GM12873 (cell line): ENCODE results near the gene SPACDR.

ENCODE experiments used
- TF ChIP-seq, protein P1 (sequence below): IDR thresholded peaks from 2 replicates; pipeline ENCODE4 v1.5.1; 2012; ENCODE audit warnings: low read depth, mild to moderate bottlenecking, moderate library complexity, low read length, control low read depth; ENCODE audit not compliant: insufficient read depth; ENCODE audit errors: missing control alignments

The SPACDR gene, protein sequence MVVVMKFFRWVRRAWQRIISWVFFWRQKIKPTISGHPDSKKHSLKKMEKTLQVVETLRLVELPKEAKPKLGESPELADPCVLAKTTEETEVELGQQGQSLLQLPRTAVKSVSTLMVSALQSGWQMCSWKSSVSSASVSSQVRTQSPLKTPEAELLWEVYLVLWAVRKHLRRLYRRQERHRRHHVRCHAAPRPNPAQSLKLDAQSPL

DNA sequence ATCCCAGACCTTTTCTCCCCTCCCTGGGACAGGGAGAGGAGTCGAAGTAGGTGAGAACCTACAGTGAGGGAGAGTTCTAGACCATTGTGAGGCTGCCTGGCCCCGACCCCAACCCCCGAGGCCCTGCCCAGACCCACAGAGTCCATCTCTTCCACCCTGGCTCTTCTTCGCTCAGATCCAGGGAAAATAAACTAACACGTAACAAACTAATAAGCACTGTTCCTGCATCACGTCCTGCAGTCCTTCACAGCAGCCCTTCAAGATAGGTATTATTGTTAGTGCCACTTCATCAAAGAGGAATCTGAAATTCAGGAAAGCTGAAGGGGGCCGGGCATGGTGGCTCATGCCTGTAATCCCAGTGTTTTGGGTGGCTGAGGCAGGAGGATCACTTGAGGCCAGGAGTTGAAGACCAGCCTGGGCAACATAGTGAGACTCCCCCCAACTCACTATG is at the start of gene SPACDR:
TSS of gene SPACDR (minus strand) at position 51 of the 451 bp plus-strand sequence. CDS start 235 bp downstream, outside the sequence.
- TF ChIP-seq, protein P1, sequence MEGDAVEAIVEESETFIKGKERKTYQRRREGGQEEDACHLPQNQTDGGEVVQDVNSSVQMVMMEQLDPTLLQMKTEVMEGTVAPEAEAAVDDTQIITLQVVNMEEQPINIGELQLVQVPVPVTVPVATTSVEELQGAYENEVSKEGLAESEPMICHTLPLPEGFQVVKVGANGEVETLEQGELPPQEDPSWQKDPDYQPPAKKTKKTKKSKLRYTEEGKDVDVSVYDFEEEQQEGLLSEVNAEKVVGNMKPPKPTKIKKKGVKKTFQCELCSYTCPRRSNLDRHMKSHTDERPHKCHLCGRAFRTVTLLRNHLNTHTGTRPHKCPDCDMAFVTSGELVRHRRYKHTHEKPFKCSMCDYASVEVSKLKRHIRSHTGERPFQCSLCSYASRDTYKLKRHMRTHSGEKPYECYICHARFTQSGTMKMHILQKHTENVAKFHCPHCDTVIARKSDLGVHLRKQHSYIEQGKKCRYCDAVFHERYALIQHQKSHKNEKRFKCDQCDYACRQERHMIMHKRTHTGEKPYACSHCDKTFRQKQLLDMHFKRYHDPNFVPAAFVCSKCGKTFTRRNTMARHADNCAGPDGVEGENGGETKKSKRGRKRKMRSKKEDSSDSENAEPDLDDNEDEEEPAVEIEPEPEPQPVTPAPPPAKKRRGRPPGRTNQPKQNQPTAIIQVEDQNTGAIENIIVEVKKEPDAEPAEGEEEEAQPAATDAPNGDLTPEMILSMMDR = no peak

DNA sequence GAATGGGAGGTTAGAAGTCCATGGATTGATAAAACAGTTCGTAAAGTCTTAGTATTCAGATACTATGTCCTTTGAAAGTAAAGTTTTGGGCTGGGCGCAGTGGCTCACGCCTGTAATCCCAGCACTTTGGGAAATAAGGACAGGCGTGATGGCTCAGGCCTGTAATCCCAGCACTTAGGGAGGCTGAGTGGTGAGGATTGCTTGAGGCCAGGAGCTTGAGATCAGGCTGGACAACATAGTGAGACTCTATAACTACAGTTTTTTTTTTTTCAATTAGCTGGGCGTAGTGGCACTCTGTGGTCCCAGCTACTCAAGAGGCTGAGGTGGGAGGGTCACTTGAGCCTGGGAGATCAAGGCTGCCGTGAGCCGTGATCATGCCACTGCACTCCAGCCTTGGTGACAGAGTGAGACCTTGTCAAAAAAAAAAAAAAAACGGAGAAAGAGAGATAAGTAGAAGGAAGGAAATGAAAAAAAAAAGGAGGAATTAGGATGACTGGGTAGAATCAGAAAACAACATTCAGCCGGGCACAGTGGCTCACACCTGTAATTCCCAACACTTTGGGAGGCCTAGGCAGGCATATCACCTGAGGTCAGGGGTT is 49.3 kb upstream of the SPACDR start:
- TF ChIP-seq, protein P1 = no peak

DNA sequence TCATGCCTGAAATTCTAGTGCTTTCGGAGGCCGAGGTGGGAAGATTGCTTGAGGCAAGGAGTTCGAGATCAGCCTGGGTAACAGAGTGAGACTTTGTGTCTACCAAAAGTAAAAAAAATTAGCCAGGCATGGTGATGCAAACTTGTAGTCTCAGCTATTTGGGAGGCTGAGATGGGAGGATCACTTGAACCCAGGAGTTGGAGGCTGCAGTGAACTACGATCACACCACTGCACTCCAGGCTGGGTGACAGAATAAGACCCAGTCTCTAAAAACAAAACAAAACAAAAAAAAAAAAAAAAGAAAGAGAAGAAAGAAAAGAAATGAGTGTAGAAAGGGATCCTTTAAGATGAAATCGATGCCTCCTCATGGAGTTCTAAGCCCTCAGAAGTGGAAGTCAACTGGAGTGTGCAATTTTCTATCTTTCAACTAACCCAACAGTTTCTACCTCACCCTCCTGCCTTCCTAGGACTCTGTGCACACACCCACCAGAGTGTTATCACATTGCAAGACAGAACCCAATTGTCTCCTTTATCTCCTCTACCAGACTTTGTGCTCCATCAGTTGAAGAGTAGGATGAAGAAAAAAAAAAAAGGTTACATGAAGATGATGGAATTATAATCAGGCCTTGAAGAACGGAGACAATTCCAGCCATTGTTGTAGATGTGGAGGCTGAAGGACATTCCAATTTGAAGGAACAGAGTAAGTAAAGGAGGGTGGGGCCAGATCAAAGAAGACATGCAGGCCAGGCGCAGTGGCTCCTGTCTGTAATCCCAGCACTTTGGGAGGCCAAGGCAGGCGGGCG is 46.6 kb upstream of the SPACDR start:
- TF ChIP-seq, protein P1 = no peak

DNA sequence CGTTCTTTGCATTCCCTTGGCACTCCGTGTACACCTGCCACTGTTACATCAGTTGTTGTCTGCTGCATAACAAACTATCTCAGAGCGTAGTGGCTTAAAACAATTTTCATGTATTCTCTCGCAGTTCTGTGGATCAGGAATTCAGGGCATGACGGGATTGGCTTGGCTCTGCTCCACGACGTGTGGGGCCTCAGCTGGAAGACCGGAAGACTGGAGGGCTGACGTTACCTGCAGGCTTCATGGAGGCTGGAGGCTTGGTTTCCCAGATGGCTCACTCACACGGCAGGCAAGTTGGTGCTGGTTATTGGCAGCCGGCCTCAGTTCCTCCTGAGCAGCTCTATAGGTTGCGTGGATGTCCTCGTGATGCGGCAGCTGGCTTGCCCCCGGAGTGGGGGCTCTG is 45.2 kb upstream of the SPACDR start:
- TF ChIP-seq, protein P1 = no peak

DNA sequence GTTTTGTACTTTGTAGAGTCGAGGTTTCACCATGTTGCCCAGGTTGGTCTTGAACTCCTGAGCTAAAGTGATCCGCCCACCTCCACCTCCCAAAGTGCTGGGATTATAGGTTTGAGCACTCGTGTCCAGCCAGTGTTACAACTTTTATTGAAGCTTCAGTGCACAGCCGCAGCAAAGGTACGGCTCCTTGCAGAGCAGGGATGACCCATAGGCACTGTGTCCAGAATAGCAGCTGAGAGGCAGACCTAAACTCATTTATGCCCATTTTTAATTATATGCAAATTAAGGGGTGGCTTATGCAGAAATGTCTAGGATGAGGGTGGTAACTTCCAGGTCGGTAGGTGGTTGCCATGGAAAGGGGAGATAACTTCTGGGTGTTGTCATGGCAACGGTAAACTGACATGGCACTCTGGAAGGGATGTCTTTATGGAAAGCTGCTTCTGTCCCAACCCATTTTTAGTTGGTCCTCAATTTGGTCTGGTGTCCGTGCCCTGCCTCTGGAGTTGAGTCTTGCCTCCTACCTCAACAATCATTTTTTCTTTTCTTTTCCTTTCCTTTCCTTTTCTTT is 42.4 kb upstream of the SPACDR start:
- TF ChIP-seq, protein P1 = no peak

DNA sequence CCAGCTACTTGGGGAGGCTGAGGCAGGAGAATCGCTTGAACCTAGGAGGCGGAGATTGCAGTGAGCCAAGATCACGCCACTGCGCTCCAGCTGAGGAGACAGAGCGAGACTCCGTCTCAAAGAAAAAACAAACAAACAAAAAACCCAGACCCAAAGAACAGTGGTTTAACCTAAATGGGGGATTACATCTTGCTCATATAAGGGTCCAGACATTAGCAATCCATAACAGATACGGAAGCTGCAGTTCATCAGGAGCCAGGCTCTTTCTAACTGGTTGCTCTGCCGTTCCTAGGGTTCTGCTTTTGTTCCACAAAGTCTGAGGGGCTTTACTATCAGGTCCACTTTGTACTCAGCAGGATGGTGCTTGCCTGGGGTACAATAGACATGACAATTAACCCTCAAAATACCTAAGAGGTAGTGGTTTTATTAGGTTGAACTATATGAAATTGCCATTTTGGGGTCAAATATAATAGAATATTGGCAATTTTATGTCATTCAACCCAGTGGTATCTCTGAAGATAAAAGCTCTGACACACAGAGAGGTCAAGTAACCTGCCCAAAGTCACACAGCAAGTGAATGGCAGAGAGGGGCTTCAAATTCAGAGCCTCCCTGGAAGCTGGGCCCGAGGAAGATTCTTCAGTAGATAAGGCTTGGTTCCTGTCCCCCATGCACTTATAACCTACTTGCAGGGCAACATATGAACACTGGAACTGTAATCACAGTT is 41.0 kb upstream of the SPACDR start:
- TF ChIP-seq, protein P1 = no peak
